Vagina (tissue), 2 donors: ENCODE measurements around the gene TEX22. TPM values are rescaled to one million over a fixed set of nuclear protein-coding genes. Genes with fewer than 3 reads are reported as not detected.

Experiments
- DNase-seq, 2 donors: peaks; one replicate each; pipeline ENCODE4 v3.0.0-alpha.2; 2017; ENCODE audit errors: extremely low spot score in 2 of 2
- H3K27ac ChIP-seq: fragments of 200-600 bp; sonication (generic); one replicate; pipeline ENCODE4 v1.5.1; 2019
- H3K27me3 ChIP-seq: fragments of 200-600 bp; sonication (generic); one replicate; pipeline ENCODE4 v1.5.1; 2019
- H3K36me3 ChIP-seq, 2 donors: fragments of 200-600 bp; sonication (generic); one replicate each; pipeline ENCODE4 v1.5.1; 2017 to 2019
- H3K4me1 ChIP-seq: fragments of 200-600 bp; sonication (generic); one replicate; pipeline ENCODE4 v1.5.1; 2019
- H3K4me3 ChIP-seq, 2 donors: fragments of 200-600 bp; sonication (generic); 1 replicate in 1 of 2; 2 replicates in 1 of 2; pipeline ENCODE4 v1.5.1; 2016 to 2019
- H3K9me3 ChIP-seq: fragments of 200-600 bp; sonication (generic); one replicate; pipeline ENCODE4 v1.5.1; 2019
- CTCF ChIP-seq, 3 experiments: fragments of 450-650 bp in 2 of 3; fragments of 200-600 bp in 1 of 3; sonication (generic) in 1 of 3; IDR thresholded peaks; one replicate each; pipeline ENCODE4 v1.5.1; 2017 to 2019; ENCODE audit warnings: antibody characterized with exemption in 3 of 3, mild to moderate bottlenecking in 2 of 3, moderate library complexity in 2 of 3
- POLR2A ChIP-seq, 2 donors: fragments of 450-650 bp; IDR thresholded peaks; one replicate each; pipeline ENCODE4 v1.6.1; 2017; ENCODE audit warnings: antibody characterized with exemption in 2 of 2, mild to moderate bottlenecking in 2 of 2, moderate library complexity in 2 of 2
- POLR2AphosphoS5 ChIP-seq, 2 donors: sonication (generic); formaldehyde crosslinking; IDR thresholded peaks; one replicate each; pipeline ENCODE4 v1.9.0; 2017; ENCODE audit warnings: antibody characterized with exemption in 2 of 2, mild to moderate bottlenecking in 2 of 2, low read depth in 1 of 2; ENCODE audit not compliant: insufficient read depth in 1 of 2
- intact Hi-C: fragments of 100-400 bp; cut with DNase I; formaldehyde crosslinking; loops from one replicate; pipeline ENCODE4 v1.15.1; 2023
- total RNA-seq: library from RNA; depleted of rRNA; stranded (reverse); fragments of >200 nt; gene quantifications from one replicate; pipeline ENCODE4 v1.2.3, GENCODE V29; 2016

Gene TEX22
- total RNA-seq, 1 donor from 2014 or later: not detected

GRCh38 chr14:105384605-105385321 is 13.6 kb upstream of the TEX22 start:
- H3K36me3 ChIP-seq: peaks cover 0 to 40% of the 10 kb centered on the region in 2 donors
- DNase-seq: no peak
- no peak overlapping the region for H3K4me3 ChIP-seq
- intact Hi-C loops: no loop called here
- H3K27ac ChIP-seq: no peak overlapping the region
- no peaks in the 10 kb centered on the region for H3K9me3 ChIP-seq
- H3K4me1 ChIP-seq: no peaks in the 10 kb centered on the region
- H3K27me3 ChIP-seq: no peaks in the 10 kb centered on the region
- no peak for TF ChIP-seq POLR2AphosphoS5 (IDR thresholded peaks at IDR 0.05; ENCODE audit: insufficient read depth in 1 of 2, low read depth in 1 of 2)
- TF ChIP-seq POLR2A (IDR thresholded peaks at IDR 0.05): no peak
- TF ChIP-seq CTCF (IDR thresholded peaks at IDR 0.05): no peak

GRCh38 chr14:105385322-105385637 is 13.1 kb upstream of the TEX22 start:
- intact Hi-C loops: no loop called here
- Histone ChIP-seq H3K36me3 (peaks cover 0 to 40% of the 10 kb centered on the region in 2 donors), H3K4me1 (no peaks in the 10 kb centered on the region), H3K4me3 (no peak overlapping the region), H3K27ac (no peak overlapping the region), H3K9me3 (no peaks in the 10 kb centered on the region), H3K27me3 (no peaks in the 10 kb centered on the region)
- TF ChIP-seq POLR2AphosphoS5 (IDR thresholded peaks at IDR 0.05; ENCODE audit: insufficient read depth in 1 of 2, low read depth in 1 of 2): no peak
- TF ChIP-seq POLR2A (IDR thresholded peaks at IDR 0.05): no peak
- TF ChIP-seq CTCF (IDR thresholded peaks at IDR 0.05): no peak
- no peak for DNase-seq

- Histone ChIP-seq H3K27ac (no peak overlapping the region), H3K36me3 (peaks cover 0 to 40% of the 10 kb centered on the region in 2 donors), H3K4me3 (no peak overlapping the region), H3K4me1 (no peaks in the 10 kb centered on the region), H3K27me3 (no peaks in the 10 kb centered on the region), H3K9me3 (no peaks in the 10 kb centered on the region)
- TF ChIP-seq POLR2A (IDR thresholded peaks at IDR 0.05) (no peak), POLR2AphosphoS5 (IDR thresholded peaks at IDR 0.05; ENCODE audit: insufficient read depth in 1 of 2, low read depth in 1 of 2) (no peak), CTCF (IDR thresholded peaks at IDR 0.05) (no peak)
- DNase-seq: no peak
- intact Hi-C loops: no loop called here
Measured at GRCh38 chr14:105385698-105386365, 12.5 kb upstream of the TEX22 start.

- H3K4me3 ChIP-seq: no peak overlapping the region
- H3K4me1 ChIP-seq: no peaks in the 10 kb centered on the region
- no peak overlapping the region for H3K27ac ChIP-seq
- intact Hi-C loops: no loop called here
- DNase-seq: no peak
- no peak for TF ChIP-seq POLR2AphosphoS5 (IDR thresholded peaks at IDR 0.05; ENCODE audit: insufficient read depth in 1 of 2, low read depth in 1 of 2)
- no peak for TF ChIP-seq CTCF (IDR thresholded peaks at IDR 0.05)
- no peak for TF ChIP-seq POLR2A (IDR thresholded peaks at IDR 0.05)
- H3K9me3 ChIP-seq: no peaks in the 10 kb centered on the region
- H3K36me3 ChIP-seq: peaks cover 0 to 34% of the 10 kb centered on the region in 2 donors
- no peaks in the 10 kb centered on the region for H3K27me3 ChIP-seq
Measured at GRCh38 chr14:105386581-105387529, 11.5 kb upstream of the TEX22 start.
